ENCODE measurements around the gene LAIR1. TPM values are rescaled to one million over a fixed set of nuclear protein-coding genes. Genes with fewer than 3 reads are reported as not detected.
"Not testable (repeated sequence)": the region's sequence is repeated elsewhere in the genome, so short reads cannot be mapped to it uniquely, and the experiment has no call there.

The LAIR1 gene, protein sequence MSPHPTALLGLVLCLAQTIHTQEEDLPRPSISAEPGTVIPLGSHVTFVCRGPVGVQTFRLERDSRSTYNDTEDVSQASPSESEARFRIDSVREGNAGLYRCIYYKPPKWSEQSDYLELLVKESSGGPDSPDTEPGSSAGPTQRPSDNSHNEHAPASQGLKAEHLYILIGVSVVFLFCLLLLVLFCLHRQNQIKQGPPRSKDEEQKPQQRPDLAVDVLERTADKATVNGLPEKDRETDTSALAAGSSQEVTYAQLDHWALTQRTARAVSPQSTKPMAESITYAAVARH
- total RNA-seq (2014; rRNA removed; shearing (Covaris generic)): not detected in 2 replicates

DNA sequence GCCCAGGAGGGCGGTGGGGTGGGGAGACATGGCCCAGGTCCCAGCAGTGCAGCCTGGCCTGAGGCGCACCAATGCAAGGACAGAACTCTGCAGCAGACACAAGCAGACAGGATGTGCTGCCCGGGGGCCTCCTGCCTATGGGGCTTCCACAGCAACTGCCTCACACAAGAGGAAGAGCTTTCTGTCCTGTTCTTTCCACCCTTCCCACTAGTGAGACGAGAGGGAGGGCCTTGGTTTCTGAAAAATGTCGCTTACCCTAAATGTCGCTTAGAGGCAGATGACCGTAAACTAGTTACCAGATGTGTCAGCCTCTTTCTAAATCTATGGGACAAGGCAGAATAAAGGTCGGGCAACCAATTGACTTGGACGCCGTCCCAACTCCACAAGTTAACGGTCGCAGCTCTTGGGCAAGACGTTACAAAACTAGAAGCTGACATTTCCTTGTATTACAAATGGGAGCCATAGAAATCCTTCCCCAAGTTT, at the start of gene LAIR1:
LAIR1 (minus strand) TSS at position 157 of the 483 bp plus-strand sequence; CDS start at position 30, 127 bp downstream.
- DNase-seq (ENCODE audit: low spot score): no peak

DNA sequence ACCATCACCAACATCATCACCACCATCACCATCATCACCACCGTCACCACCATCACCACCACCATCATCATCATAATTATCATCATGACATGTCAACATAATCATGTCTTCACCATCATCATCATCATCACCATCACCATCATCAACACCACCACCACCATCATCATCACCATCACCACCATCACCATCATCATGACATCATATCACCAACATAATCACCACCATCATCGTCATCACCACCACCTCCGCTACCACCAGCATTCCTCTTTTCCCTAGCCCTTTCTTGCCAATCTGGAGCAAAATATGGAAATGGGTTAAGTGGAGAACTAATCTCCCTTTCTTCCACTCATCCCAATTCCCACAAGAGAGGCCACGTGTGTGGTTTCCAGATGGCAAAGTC, 49.4 kb upstream of the LAIR1 start:
- DNase-seq (ENCODE audit: low spot score): no peak

DNA sequence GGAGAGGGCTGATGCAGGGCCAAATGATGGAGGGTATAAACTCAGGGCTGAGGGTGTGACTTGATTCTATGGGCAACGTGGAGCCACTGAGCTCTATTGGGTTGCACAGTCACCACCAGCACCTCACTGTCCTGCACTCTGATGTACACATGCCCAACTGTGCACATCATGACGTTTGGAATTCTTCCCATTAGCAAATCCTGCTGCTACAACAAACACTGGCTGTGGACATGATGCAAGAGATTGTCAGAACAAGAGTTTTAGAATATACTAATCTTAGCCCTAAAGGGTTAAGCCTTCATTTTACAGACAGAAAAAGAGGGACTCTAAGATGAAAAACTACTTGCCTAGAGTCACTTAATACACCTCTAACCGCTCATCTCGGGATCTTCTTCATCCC, 48.1 kb upstream of the LAIR1 start:
- DNase-seq (ENCODE audit: low spot score): no peak

DNA sequence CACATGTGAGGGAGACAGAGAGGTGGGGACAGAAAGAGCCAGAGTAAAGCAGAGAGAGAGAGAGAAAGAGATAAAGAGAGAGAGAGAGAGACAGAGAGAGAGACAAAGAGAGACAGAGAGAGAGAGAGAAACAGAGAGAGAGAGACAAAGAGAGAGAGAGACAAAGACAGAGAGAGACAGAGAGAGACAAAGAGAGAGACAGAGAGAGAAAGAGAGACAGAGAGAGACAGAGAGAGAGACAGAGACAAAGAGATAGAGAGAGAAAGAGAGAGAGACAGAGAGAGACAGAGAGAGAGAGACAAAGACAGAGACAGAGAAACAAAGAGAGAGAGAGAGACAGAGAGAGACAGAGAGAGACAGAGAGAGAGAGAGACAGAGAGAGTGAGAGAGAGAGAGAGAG, 46.3 kb upstream of the LAIR1 start:
- no peak for DNase-seq (ENCODE audit: low spot score)

GRCh38 chr19:54408456-54409026, 43.8 kb upstream of the LAIR1 start:
- DNase-seq (ENCODE audit: low spot score): no peak

DNA sequence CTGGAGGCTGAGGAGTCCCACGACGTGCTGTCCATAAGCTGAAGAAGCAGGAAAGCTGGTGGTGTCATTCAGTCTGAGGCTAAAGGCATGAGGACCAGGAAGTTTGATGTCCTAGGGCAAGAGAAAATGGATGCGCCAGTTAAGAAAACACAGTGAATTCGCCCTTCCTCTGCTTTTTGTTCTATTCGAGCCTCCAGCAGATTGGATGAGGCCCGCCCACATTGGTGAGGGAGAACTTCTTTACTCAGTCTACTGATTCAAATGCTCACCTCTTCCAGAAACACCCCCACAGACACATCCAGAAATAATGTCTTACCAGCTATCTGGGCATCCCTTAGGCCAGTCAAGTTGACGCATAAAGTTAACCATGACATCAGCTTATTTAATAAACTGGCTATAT, 43.0 kb upstream of the LAIR1 start:
- DNase-seq (ENCODE audit: low spot score): no peak

- DNase-seq (ENCODE audit: low spot score): no peak
Observed at GRCh38 chr19:54405628-54406027, 40.9 kb upstream of the LAIR1 start.

- DNase-seq (ENCODE audit: low spot score): no peak
Observed at GRCh38 chr19:54403054-54403453, 38.3 kb upstream of the LAIR1 start.

GRCh38 chr19:54400913-54401312, 36.2 kb upstream of the LAIR1 start:
- no peak for DNase-seq (ENCODE audit: low spot score)

DNA sequence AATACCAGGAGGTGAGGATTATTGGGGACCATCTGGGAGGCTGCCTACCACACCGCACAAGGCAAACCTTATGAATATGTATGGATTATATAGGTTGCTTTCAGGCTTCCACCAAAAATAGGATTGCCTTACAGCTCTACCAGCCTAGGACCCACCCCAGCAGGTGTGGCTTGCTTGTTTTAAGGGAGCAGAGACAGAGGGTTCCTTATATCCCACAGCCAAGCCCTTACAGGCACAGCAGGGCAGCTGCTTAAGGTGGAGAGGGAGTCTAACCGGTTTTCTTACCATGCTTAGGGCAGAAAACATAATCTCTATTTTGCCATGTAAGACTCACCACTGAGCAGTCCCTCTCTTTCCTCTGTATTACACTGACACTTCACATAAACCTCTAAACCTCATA, 34.5 kb upstream of the LAIR1 start:
- DNase-seq (ENCODE audit: low spot score): peak; percentile 56

DNA sequence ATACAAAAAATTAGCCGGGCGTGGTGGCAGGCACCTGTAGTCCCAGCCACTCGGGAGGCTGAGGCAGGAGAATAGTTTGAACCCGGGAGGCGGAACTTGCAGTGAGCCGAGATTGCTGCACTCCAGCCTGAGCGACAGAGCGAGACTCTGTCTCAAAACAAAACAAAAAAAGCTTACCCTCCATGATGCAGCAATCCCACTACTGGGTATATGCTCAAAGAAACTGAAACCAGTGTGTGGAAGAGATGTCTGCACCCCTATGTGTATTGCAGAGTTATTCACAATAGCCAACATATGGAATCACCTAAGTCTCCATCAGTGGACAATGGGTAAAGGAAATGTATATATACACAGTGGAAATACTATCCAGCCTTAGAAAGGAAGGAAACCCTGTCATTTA, 31.0 kb upstream of the LAIR1 start:
- DNase-seq (ENCODE audit: low spot score): no peak

GRCh38 chr19:54393381-54393780, 28.6 kb upstream of the LAIR1 start:
- DNase-seq (ENCODE audit: low spot score): no peak

GRCh38 chr19:54392105-54392504, 27.4 kb upstream of the LAIR1 start:
- DNase-seq (ENCODE audit: low spot score): no peak

DNA sequence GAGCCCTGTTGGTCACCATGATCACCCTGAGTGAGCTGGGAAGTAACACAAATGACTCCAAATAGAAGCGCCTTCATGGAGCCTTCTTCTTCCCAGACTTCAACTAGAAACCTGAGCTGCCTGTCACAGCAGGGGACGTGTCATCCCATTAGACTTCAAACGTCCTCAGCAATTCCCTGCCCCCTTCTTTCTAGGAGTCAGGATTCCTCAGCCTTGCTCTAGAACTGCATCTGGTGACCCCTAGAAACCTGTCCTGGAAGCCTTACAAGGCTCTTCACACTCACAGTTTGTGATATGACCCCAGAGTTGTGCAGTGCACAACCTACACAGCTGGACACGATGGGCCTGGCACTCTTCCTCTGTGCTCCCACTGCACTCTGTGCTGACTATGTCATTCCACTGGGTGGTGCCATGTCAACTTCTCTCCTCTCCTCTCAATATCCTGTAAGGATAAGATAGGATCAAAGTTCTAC, 26.9 kb upstream of the LAIR1 start:
- DNase-seq (ENCODE audit: low spot score): peak; percentile 48

- DNase-seq (ENCODE audit: low spot score): peak; percentile 89
Observed at GRCh38 chr19:54390942-54391577, 26.3 kb upstream of the LAIR1 start.

GRCh38 chr19:54389553-54389952, 24.8 kb upstream of the LAIR1 start:
- DNase-seq (ENCODE audit: low spot score): no peak

GRCh38 chr19:54388802-54389139, 24.0 kb upstream of the LAIR1 start:
- DNase-seq (ENCODE audit: low spot score): no peak

DNA sequence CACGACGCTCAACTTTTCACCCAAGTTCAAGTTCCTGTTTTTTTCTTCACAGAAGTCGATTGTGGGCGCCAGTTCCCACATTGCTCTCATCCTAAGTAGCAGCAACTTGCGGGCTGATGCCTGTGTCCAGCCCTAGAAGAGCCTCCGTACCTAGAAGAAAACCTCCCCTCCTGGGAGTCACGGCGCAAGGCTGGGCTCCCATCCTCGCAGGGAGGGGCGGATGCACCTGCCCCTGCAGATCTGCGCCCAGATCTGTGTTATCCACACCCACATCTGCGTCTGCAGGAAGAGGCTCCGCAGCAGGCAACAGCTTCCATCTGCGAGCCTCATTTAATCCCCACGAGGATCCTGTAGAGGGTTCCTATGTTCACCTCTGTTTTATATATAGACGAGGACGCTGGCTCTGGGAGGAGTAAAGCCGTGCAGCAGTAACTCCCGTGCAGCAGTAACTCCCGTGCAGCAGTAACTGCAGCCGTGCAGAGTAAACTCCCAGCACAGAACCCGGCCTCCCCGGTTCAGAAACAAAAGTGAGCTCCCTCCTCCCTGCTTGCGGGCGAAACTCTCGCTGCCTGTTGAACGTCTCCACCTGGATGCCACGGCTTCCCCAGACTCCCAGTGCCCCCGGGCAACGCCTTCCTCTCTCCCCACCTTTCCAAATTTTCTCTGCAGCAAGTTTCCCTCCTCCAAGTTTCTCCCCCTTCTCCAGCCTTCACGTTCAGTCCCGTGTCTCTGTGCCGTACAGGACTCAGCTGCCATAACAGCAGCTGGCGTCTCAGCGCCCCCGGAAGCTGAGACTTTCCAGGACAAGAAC, 23.5 kb upstream of the LAIR1 start:
- DNase-seq (ENCODE audit: low spot score): no peak

DNA sequence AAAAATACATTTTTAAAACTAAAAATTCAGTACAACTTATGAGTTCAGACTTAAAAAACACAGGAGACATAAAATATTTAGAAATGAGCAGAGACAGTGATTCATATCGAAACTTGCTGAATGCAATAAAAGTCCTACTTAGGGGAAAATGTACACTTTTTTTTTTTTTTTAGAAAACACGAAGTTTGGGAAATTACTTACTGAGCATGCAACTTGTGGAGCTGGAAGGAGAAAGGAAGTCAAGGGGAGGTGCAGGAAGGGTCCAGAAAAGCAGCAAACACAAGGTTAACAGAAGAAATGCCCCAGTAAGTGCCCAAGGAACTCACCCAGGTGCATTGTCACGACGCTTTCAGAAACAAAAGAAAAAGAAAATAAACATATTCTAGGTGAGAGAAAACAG, 18.6 kb upstream of the LAIR1 start:
- no peak for DNase-seq (ENCODE audit: low spot score)

DNA sequence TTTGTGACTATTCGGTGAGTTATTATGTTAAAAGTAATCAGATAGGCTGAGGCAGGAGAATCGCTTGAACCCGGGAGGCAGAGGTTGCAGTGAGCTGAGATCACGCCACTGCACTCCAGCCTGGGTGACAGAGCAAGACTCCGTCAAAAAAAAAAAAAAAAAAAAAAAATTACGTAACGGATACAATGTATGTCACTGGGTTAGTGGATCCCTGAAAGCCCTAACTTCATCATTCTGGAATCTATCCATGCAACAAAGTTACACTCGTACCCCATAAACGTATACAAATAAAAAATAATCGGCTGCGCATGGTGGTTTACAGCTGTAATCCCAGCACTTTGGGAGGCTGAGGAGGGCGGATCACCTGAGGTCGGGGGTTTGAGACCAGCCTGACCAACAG, 17.3 kb upstream of the LAIR1 start:
- DNase-seq (ENCODE audit: low spot score): not testable (repeated sequence)

- no peak for DNase-seq (ENCODE audit: low spot score)
Observed at GRCh38 chr19:54380897-54381296, 16.2 kb upstream of the LAIR1 start.

GRCh38 chr19:54379187-54379678, 14.5 kb upstream of the LAIR1 start:
- no peak for DNase-seq (ENCODE audit: low spot score)
